AML-193 (cell line): Measurements from ENCODE around the gene EIF4B.
"Not testable (repeated sequence)": the region's sequence is repeated elsewhere in the genome, so short reads cannot be mapped to it uniquely, and the experiment has no call there.

ENCODE experiments used
- DNase-seq, 2 experiments: peaks; one replicate each; lab custom pipeline; 2025; lab: John Stamatoyannopoulos, UW

The EIF4B gene, protein sequence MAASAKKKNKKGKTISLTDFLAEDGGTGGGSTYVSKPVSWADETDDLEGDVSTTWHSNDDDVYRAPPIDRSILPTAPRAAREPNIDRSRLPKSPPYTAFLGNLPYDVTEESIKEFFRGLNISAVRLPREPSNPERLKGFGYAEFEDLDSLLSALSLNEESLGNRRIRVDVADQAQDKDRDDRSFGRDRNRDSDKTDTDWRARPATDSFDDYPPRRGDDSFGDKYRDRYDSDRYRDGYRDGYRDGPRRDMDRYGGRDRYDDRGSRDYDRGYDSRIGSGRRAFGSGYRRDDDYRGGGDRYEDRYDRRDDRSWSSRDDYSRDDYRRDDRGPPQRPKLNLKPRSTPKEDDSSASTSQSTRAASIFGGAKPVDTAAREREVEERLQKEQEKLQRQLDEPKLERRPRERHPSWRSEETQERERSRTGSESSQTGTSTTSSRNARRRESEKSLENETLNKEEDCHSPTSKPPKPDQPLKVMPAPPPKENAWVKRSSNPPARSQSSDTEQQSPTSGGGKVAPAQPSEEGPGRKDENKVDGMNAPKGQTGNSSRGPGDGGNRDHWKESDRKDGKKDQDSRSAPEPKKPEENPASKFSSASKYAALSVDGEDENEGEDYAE

DNA sequence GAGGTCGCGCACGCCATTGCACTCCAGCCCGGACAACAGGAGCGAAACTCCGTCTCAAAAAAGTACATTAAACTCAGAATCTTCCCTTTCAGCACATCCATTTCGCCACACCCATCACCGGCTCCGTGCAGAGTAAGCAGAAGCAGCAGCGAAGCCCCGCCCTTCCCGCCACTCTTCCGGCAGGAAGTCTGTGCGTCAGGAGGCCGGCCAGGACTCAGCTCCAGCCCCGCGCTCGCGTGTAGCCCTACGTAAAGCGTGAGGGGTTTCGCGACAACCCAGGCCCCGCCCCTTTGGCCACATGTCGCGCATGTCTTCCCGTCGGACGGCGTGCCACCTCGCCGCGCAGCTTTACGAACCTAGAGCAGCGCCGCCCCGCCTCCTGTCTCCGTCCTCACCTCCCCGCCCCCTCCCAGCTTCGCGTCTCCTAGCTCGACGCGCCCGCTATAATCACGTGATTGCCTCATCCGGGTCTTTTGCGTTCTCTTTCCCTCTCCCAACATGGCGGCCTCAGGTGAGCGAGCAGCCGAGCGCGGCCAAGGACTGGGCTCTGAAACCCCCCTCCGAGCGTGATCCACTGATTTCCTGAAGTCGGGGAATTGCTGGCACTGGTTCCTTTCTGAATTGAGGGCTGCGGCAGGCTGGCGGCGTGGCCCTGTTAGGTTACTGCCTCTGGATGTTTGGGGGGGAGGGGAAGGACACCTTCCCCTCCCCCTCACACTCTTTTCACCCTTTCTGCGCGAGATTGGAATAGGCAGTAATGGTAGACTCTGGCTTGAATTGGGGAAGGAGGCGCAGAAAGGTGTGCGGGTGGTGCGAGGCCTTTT is at the start of gene EIF4B:
EIF4B (plus strand) TSS at position 471 of the 824 bp plus-strand sequence; CDS start at position 499, 28 bp downstream.
- peak; percentile 98 to 99 for DNase-seq

DNA sequence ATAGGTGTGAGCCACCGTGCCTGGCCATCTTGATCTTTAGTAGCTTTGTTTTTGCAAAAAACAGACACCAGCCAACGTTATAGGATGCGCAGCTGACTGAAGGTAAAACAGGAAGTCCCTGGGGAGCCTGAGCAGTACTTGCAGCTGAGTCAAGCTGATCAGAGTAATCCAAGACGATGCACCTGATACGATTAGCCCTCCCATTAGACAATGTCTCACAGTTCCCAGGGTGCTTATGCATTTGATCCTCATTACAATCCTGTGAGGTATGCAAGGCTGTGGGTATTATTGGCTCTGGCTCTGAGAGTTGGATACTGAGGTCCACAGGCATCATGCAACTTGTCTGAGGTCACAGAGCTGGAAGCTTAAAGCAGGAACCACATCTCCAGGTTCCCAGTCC is 49.3 kb upstream of the EIF4B start:
- peak in 1 of 2 experiments; percentile 5 for DNase-seq

DNA sequence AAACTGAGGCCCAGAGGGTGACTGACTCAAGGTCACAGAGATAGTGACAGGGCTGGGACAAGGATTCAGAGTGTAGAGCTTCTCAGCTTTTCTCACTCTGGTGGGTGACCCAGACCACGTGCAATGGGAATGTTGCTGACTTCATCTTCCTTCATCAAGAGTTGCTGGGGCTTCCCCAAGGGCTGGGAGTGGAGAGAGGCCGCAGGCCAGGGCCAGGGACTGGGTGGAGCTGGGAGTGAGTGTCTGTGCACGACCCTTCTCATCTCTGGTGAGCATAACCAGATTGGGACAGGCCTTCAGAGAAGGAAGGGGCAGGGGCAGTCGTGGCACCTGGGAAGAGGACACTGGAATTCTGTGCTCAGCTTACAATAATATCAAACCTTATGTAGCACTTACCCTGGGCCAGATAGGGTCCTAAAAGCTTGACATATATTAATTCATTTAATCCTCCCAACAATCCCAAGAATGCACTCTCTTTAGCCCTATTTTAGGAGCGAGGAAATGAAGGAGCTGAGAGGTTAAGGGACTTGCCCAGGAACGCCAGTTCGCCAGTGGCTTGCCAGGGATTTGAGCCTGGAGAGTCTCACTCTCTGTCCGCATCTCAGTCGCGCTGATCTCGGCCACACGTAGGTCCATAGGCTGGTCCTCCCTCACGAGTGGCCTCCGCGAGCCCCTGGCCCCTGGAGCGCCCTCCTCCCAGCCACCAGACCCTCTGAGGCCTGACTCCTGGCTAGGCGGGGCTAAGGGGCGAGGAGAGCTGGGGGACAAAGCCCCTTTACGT is 41.5 kb upstream of the EIF4B start:
- DNase-seq = no peak

DNA sequence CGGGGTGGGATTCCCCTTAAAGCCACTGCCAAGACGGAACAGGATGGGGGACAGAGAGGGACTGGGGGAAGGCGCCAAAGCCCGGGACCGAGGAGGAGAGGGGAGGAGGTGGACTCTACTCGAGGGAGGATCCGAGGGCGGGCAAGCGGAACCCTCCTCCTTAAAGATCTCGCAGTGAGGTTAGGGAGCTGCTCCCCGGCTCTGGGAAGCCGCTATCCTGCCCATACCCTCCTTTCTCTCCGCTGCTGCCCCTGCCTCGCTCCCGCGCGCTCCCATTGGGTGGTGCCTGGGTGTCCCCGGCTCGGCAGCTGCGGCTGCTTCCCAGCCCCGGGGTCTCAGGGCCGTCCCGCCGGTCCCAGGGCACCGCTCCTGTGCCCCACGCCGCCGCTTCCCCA is 40.9 kb upstream of the EIF4B start:
- no peak for DNase-seq

DNA sequence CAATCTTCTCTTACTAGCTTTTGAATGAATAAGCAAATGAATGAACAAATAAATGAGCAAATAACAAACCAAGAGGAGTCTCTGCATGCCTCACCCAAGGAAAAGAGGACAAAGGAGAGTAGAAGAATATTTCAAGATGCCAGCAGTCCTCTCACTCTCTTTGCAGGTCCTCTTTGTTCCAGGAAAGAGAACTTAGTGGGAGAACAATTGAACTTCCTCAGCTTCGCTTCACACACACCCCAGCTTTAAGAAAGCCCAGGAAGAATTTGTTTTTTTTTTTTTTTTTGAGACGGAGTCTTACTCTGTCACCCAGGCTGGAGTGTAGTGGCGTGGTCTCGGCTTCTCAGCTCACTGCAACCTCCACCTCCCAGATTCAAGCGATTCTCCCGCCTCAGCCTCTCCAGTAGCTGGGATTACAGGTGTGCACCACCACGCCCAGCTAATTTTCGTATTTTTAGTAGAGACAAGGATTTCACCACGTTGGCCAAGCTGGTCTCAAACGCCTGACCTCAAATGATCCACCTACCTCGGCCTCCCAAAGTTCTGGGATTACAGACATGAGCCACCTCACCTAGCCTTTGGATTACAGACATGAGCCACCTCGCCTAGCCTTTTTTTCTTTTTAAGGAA is 37.0 kb upstream of the EIF4B start:
- DNase-seq = no peak

DNA sequence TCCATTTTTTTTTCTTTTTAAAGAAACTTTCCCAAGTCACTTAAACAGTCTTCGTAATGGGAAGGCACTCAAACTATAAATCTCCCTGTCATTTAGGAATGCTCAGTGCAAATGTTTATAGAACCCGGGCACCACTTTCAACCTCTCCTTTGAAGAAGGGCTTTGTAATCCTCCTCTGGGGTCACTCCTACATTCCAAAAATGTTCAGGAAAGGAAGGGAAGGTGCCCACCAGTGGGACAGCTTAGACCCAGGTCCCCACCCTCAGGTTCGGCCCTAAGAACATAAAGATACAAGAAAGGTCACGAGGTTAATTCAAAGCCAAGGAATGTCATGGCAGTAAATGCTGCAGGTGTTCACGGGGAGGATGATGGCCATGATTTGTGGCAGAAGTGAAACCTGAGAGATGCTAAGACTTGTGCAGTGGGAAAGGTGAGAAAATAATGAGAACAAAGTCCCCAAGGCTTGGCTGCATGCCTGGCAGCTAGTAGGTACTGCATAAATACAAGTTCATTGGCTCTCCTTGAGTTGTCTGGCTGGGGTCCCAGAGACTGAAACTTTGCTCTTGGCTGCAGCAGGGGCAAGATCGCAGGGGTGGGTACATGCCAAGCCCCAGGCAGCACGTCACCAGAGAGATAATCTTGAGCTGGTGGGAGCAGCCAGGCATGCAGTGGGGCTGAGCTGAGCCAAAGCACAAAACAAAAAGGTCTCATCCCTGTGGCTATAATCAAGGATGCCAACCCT is 36.3 kb upstream of the EIF4B start:
- DNase-seq = no peak

DNA sequence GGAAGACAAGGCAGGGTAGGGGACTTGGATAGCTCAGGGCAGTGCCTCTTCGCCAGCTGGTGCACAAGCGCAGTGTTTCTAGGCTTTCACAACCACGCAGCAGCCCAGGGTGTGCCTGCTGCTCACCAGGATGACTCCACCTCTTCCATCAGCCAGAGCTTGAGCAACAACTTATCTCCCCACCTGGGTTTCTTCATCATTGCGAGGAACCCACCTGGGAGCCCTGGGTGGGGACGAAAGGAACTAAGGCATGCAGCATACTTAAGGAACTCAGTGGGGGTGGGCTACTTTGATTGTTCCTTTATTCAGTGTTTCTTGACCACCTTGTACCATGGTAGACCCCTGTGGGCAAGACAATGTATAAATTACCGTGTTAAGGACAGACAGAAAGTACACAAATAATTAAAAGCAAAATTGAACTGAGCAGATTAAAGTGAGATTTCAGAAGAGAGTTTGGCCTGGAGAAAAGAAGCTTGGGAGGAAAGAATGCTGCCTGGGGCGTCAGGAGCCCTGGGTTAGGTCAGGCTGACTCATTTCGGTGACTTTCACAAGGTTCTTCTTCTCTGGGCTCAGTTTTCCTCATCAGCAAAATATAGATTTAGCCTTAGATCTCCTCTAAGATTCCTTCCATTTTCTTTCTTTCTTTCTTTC is 34.5 kb upstream of the EIF4B start:
- DNase-seq = no peak

DNA sequence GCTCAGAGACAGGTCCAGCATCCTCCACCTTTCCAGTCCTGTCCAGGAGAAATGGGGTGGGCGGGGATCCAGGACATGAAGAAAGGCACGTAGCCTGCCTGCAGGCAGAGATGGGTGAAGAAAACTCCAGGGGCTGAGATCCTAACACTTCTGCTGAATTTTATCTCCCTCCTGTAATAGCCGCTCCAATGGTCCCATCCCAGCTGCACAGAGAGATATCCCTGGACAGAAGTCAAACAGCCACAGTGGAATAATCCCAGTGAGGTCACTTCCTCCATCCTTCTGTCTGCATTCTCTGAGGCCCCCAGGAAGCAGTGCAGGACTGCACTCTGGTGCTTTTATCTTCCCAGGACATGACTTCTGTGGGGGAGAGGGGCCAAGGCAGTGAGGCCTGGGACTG is 31.1 kb upstream of the EIF4B start:
- no peak for DNase-seq

DNA sequence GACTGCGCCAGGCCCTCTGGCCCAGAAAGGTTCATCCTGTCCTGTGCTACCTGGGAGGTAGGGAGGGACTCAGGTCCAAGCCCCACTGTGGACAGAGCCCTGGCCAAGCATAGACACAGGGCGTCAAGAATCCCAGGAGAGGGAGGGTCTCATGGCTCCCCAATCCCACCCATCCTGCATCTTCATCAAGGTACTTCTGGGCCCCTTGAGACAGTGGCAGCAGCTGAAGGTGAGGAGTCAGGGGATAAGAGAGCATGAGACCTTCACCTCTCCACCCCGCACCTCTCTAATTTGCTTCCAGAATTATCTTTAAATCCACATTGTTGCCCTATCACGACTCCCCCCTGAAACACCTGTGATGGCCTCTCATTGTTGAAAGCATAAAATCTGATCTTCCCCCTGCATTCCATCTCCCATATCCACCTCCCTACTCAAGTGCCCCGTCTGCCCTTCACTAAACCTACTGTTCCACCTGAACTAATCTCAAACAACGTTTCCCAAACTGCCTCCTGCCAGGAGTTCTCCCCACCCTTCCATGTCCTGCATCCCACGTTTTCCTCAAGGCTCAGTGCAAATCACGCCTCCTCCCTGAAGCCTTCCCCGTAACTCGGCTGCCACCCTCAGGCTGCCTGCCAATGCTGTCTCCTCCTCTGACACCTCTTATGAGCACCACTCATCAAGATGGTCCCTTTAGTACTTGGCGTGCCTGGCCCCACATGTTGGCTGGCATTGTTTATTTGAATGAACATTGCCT is 30.3 kb upstream of the EIF4B start:
- DNase-seq = no peak

DNA sequence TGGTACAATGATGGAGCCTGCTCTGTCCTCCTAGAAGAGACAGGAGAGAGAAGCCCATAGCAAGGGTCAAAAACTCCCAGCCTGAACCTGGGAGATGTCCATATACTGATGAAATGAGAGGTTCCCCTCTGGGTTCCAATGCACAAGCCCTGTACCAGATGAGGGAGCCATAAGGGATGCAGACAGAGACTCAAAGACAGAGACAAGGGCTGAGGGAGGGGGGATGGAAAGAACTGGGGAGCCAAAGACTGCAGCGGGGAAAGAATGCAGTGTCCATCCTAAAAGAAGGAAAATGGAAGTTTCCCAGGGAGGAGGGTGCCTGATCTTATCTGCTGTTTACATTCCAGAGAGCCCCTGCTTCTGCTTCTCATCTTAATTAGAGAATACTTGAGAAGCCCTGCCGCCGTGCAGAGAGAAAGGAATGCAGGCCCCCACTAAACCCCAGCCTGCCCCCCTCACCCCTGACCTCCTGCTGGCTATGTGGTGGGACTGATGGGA is 29.6 kb upstream of the EIF4B start:
- no peak for DNase-seq

DNA sequence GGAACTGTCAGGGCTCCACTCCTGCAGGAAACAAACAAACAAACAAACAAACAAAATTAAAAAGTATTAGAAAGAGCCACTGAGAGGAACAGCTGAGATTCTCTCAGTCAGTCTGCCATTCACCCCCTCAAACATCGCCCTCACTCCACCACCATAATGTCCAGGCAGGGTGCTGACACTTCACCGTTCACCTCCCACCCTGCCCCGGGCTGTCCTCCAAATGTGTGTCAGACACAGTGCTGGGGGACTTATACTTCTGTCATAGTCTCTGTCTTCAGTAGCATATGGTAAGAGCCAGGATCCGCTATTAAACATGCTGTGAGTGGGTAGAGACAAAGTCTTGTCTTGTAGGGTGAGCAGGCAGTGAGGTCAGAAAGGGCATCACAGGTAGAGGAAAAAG is 29.1 kb upstream of the EIF4B start:
- no peak for DNase-seq

DNA sequence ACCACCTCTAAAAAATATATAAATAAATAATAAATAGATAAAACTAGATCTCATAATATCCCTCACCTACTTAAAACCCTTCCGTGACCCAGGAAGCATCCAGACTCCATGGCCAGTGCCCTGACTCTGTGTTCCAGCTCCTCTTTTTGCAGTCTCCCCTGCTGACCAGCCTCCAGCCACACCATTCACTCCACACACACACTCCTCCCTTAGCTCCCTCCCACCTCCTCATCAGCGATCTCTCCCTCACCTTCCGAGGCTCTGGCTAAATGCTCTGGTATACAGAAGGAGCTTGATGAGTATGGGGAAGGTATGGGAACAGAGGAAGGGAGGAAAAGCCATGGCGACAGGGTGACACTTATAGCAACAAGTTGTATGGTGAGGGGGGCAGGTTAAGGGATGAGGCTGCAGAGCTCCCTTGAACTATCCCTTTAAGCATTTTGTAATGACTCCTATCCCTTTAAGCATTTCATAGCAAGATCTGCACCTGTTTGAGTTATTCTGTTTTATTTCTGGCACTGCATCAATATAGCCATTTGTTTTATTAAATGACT is 26.1 kb upstream of the EIF4B start:
- DNase-seq = no peak

DNA sequence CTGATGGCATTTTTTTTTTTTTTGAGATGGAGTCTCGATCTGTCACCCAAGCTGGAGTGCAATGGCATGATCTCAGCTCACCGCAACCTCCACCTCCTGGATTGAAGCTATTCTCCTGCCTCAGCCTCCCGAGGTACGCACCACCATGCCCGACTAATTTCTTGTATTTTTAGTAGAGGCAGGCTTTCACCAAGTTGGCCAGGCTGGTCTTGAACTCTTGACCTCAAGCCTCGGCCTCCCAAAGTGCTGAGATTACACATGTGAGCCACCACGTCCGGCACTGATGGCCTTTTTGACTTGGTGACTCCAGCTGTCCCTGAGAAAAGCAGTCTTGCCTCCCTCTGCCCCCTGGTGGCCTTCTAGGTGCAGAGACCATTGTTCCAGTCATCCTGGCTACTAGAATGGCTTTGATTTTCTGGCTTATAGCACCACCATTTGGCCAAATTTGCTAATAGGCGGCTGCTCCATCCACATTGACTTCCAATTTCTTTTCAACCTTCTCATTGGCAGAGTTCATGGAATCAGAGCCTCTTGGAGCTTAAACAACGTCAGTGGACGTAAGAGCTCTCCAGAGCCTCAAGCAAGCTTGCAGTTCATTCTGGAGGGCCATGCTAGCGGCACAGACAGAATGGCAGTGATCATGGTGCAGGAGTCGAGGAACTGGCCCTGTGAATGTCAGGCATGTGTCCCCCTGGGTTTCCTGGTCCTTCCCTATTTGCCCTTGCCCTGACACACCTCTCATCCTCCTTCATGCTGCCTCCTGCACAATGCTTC is 25.4 kb upstream of the EIF4B start:
- DNase-seq = peak; percentile 87 to 88

DNA sequence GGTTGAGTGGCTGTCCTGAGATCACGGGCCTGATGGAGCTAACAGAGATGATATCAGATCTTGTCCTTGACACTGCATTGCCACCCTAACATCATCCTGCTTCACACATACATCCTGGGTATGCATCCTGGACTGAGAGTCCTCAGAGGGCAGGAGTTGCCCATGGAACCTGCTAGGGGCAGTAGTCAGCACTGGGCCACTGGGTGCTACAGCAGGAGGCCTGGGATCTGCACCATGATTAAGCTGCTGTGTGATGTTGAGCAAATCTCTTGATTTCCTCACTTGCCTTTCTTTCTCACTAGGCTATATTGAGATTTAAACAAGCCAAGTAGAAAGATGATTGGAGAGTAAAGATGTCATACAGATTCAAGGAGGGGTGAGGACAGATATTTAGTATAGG is 22.1 kb upstream of the EIF4B start:
- DNase-seq = peak in 1 of 2 experiments; percentile 16

DNA sequence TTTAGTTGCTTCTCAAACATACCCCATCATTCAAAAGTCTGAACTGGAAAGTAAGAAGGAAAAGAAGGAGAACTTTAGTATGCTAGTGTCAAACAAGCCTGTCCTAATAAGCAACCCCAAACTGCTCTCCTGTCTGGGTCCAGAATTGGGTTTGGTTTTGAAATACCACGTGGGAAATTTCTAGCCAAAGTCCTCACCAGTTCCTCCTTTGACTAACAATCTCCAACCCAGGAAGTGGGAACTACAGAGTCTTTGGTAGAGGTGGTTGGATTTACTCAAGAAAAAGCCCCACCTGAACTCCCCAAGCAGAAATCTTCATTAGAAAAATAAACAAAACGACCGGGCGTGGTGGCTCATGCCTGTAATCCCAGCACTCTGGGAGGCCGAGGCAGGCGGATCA is 17.4 kb upstream of the EIF4B start:
- no peak for DNase-seq

DNA sequence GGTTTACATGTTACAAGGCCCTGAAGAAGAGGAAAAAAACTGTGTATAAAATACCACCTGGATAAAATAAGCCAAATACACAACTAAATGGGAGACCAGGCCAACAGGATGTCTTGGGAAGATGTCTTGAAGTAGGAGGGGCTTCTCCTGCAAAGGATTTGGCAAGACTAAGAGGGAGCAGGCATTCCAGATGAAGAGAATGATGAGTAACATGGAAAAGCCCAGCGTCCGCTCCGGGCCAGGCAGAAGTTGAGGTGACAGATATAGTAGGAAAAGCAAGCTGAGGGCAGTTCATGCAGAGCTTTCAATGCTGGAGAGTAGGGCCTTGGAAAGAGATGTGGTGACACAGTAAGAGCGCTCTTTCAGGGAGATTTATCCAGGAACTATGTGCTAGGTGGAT is 16.1 kb upstream of the EIF4B start:
- DNase-seq = no peak

DNA sequence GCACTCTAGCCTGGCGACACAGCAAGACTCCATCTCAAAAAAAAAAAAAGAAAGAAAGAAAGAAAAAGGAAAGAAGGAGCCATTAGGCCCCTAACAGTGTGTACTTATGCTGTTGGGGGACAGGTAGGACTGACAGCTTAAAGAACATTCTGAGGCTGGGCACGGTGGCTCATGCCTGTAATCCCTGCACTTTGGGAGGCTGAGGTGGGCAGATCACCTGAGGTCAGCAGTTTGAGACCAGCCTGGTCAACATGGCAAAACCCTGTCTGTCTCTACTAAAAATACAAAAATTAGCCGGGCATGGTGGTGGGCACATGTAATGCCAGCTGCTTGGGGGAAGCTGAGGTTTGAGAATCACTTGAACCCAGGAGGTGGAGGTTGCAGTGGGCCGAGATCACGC is 14.0 kb upstream of the EIF4B start:
- DNase-seq = not testable (repeated sequence)
